H1 (cell line): ENCODE results near the gene EPHA6.

Experiments
- EP300 ChIP-seq, 2 experiments: IDR thresholded peaks; 1 replicate in 1 of 2; 2 replicates in 1 of 2; pipeline ENCODE4 v1.6.1; 2011 to 2012; ENCODE audit warnings: low read depth in 2 of 2, low read length in 2 of 2, mild to moderate bottlenecking in 2 of 2, borderline replicate concordance in 1 of 2, inconsistent platforms in 1 of 2, moderate library complexity in 1 of 2
- KDM1A ChIP-seq: fragments of 200-600, 300-600 bp; sonication (generic); IDR thresholded peaks from 2 replicates; pipeline ENCODE4 v1.7.1; 2016; ENCODE audit warnings: mild to moderate bottlenecking, low read length, borderline replicate concordance
- MAFK ChIP-seq: IDR thresholded peaks from 2 replicates; pipeline ENCODE4 v1.6.1; 2012; ENCODE audit warnings: low read depth, mild to moderate bottlenecking, improper control_type of control experiment, low read length
- POLR2AphosphoS5 ChIP-seq: IDR thresholded peaks from 2 replicates; pipeline ENCODE4 v1.6.1; 2011; ENCODE audit warnings: low read depth, low read length
- SIN3A ChIP-seq, 2 experiments: IDR thresholded peaks in 1 of 2; conservative IDR thresholded peaks in 1 of 2; 2 replicates each; pipeline ENCODE4 v1.6.1; 2011 to 2012; ENCODE audit warnings: low read length in 2 of 2, improper control_type of control experiment in 1 of 2, low read depth in 1 of 2, mild to moderate bottlenecking in 1 of 2
- SP1 ChIP-seq: IDR thresholded peaks from 2 replicates; pipeline ENCODE4 v1.6.1; 2011; ENCODE audit warnings: low read depth, low read length
- SRF ChIP-seq: IDR thresholded peaks from 2 replicates; pipeline ENCODE4 v1.6.1; 2011; ENCODE audit warnings: mild to moderate bottlenecking, low read depth, low read length, moderate library complexity
- TAF1 ChIP-seq: IDR thresholded peaks from 2 replicates; pipeline ENCODE4 v1.6.1; 2011; ENCODE audit warnings: mild to moderate bottlenecking, low read depth, low read length
- TBP ChIP-seq: IDR thresholded peaks from 2 replicates; pipeline ENCODE4 v1.6.1; 2011; ENCODE audit warnings: low read depth, low read length, improper control_type of control experiment
- TF ChIP-seq, protein P1 (sequence below), 3 experiments: IDR thresholded peaks; 1 replicate in 2 of 3; 2 replicates in 1 of 3; pipeline versions ENCODE4 v1.5.1 to v1.6.1; 2011; ENCODE audit warnings: low read length in 3 of 3, mild to moderate bottlenecking in 3 of 3, inconsistent platforms in 2 of 3, low read depth in 1 of 3, moderate library complexity in 1 of 3; ENCODE audit not compliant: insufficient read depth in 1 of 3; ENCODE audit errors: control extremely low read depth in 1 of 3

DNA sequence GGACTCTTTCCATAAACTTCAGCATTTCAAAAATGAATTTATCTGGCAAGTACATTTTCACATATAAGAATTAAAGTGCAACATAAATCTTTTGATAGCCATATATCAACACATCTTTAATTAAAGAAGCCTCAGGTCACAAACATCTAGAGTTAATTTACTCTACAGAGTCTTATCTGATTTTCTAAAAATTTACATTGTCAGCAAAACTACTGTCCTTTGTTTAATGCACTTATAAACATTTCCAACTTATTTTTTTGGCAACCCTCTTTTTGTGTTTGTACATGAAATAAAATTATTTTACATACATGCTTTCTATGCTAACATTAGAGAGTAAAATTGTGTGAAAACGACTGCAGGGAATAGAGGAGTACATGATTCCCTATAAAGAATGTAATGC lies 533.4 kb downstream of the EPHA6 start:
- TF ChIP-seq SIN3A (conservative IDR thresholded peaks at IDR 0.05 in 1 of 2, IDR thresholded peaks at IDR 0.05 in 1 of 2; ENCODE audit: low read depth in 1 of 2, low read length in 2 of 2) (no peak), SP1 (no peak), TAF1 (no peak), MAFK (0 out of 2 replicates have a peak, but pooled peaks have one; percentile 18), SRF (no peak), POLR2AphosphoS5 (no peak), TBP (no peak), EP300 (IDR thresholded peaks at IDR 0.05; ENCODE audit: borderline replicate concordance in 1 of 2, low read depth in 2 of 2, low read length in 2 of 2) (no peak), KDM1A (no peak)
- TF ChIP-seq, protein P1, sequence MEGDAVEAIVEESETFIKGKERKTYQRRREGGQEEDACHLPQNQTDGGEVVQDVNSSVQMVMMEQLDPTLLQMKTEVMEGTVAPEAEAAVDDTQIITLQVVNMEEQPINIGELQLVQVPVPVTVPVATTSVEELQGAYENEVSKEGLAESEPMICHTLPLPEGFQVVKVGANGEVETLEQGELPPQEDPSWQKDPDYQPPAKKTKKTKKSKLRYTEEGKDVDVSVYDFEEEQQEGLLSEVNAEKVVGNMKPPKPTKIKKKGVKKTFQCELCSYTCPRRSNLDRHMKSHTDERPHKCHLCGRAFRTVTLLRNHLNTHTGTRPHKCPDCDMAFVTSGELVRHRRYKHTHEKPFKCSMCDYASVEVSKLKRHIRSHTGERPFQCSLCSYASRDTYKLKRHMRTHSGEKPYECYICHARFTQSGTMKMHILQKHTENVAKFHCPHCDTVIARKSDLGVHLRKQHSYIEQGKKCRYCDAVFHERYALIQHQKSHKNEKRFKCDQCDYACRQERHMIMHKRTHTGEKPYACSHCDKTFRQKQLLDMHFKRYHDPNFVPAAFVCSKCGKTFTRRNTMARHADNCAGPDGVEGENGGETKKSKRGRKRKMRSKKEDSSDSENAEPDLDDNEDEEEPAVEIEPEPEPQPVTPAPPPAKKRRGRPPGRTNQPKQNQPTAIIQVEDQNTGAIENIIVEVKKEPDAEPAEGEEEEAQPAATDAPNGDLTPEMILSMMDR (IDR thresholded peaks at IDR 0.05; ENCODE audit: control extremely low read depth in 1 of 3, insufficient read depth in 1 of 3, low read depth in 1 of 3, low read length in 3 of 3): no peak
